Measurements from ENCODE around the gene CR1.
A peak's percentile ranks its signal among the peaks of the same experiment; 100 is the strongest.
"Not testable (repeated sequence)": the region's sequence is repeated elsewhere in the genome, so short reads cannot be mapped to it uniquely, and the experiment has no call there.

CR1 gene

DNA sequence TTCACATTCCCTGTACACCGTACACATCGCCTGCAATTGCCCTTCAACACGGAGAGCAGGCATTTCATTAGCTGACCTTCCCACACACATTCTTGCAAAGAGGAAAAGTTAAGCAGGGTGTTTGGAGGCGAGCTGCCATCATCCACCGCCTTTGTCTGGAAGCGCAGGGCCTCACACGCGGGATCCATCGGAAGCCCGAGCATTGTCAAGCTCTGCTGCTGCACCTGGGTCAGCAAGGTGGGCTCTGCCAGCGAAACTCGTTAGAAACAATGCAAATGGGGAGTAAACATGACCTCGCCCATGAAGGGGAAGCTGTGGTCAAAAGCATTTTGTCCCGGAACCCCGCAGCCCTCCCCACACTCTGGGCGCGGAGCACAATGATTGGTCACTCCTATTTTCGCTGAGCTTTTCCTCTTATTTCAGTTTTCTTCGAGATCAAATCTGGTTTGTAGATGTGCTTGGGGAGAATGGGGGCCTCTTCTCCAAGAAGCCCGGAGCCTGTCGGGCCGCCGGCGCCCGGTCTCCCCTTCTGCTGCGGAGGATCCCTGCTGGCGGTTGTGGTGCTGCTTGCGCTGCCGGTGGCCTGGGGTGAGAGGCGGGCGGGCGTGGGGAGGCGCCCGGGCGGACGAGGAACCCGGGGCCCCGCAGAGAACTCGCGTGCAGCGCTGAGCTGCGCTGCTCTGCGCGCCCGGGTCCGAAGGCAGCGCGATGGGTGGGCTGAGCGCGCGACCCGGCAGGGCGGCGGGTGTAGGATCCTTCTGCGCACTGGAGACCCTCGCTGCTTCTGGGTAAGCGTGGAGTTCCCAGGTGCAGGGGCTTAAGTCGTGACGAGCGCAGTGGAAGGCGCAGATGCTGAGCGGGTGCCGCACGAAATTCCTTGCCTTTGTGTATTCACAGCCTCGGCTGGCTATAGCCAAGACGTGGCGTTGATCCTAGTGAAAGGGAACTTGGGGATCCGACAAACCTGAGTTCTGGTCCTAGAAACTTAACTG is at the start of gene CR1:
TSS of gene CR1 (plus strand) at position 357 of the 992 bp plus-strand sequence. CDS start at position 468, 111 bp downstream.
- DNase-seq = peak in 3 of 58 donors; percentile 4 to 14 (median 7)

DNA sequence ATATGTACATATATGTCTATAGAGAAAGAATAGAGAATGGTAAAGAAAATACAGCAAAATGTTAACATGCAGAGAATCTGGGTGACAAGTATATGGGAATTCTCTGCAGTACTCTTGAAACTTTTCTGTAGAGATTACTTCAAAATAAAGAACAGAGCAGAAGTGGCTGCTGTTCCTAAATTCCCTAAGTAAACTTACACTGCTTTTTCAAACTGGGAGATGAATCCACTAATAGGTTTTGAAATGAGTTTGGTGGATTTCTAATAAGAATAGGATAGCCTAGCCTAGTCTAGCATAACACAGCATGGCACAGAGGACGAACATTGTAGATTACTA is 42.3 kb upstream of the CR1 start:
- no peak for DNase-seq

DNA sequence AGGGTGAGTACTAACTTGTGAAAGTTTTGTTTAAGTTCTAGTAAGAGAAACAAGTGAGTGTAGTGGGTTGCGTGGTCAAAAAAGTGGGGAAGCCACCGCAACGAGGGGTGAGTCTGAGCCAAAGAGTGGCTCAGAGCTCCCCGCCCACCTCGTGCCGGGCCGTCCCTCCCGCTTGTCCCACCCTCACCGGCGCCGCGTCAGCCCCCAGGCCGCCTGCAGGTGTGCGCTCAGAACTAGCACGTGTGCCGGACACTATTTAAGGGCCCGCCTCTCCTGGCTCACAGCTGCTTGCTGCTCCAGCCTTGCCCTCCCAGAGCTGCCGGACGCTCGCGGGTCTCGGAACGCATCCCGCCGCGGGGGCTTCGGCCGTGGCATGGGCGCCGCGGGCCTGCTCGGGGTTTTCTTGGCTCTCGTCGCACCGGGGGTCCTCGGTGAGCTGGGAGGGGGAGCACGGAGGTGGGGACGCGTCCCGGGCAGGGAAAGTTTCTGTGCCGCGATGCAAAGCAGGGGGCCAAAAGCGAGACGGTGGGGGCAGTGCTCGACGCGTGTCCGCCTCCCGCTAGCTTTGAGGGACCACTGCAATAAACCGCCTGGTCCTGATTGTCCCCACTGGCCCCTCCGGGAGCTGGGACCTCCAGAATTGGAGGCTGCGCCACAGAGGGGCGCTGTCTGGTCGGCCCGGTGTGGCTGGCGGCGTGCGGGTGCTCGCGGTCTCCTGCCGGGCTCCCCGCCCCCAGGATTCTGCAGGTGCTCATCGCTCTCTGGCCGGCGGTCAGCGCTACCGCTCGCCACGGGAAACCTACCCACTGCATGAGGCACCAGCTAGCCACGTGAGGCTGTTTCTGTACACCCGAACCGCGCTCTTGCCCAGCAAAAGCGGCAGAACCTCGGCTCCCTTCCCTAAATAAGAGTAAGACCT is 41.7 kb upstream of the CR1 start, which contains the start of gene CR2:
TSS of gene CR2 (plus strand) at position 283 of the 919 bp plus-strand sequence. CDS start at position 374, 91 bp downstream.
- DNase-seq = peak in 15 of 58 donors; percentile 1 to 36 (median 7)

DNA sequence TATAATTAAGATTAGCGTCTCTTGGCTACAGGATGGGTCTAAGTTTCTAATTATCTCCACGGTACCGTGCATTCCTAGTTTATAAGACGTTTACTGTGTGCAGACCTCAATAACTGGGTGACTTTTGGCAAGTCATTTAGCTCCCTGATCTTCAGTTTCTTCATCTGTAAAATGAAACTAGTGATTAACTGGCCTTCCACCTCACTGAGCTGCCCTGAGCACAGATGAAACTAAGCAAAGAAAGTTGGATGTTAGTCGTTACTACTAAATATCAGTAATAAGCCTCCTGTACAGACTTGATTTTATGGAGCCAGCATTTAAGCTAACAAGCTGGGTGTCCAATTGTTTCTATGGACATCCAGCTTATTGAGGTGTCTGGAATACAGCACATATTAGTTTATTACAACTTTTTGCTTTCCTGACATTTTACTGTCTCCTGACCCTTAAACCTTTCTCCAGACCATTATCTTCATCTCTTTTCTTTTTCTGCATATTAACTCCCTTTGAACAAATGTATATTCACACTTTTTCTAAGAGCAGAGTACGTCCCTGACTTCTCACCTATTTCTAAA is 40.7 kb upstream of the CR1 start:
- no peak for DNase-seq

DNA sequence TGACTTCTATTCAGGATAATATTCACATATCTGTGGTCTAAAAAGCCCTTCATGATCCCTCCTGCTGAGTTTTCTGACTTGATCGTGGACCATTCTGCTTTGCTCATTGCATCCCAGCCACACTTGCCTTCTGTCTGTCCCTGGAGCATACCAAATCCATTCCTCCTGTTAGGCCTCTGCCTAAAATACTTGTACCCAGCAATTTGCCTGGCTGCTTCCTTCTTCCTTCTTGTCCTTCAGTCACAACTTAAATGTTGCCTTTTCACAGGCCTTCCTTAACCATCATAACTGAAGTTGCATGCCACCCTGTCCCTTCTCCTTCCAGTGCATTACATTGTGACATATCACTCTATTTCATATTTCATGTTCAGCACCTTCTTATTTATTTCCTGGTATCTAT is 37.5 kb upstream of the CR1 start:
- DNase-seq = no peak

DNA sequence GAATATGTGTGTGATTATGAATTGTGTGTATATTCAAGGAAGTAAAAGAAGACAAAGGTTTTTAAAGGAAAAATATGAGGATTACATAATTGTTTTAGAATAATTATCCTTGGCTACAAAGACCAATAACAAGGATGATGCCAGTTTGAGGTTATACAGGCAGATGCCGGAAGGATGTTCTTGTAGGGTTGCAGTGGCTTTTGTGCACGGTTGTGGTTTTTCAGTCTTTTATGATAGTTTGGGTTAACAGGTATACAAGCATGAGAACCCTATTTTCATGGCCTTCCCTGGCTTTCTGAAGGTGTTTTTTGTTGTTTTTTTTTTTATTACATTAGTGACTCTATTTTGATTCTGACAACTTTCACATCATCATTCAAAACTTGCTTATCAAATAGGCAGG is 36.9 kb upstream of the CR1 start:
- no peak for DNase-seq

DNA sequence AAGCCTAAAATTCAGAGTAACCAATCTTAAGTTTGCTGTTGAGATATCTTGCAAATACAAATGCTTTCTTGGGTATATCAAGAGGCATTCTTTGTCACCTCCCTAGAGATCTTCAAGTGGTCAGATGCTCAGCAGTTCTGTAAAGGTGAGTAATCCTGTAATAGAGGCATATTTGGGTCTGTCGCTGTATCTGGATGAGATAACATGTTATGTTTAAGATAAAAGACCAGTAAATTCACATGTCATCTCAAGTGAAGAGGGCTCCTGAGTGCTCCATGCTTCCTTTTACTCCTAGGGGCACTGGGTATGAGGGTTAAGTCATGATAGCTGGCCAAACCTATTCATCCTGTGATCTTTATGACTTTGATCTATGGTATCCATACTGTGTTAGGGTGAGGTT is 34.3 kb upstream of the CR1 start:
- no peak for DNase-seq

DNA sequence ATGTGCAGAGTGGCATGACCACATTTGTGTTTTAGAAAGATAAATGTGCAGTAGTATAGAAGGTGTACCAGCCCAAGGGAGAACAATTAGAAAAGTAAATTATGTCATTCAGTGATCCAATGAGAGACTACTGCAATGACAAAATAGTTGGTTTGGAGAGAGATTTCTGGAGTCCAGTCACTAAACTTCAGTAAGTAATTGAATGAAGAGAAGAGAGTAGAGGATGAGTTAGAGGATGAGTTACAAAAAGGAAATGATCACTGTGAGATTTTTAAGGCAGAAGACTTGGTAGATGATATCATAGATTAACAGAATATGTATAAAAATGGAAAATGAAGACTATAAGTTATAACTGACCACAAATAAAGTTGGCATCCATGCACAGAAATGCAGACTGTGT is 33.4 kb upstream of the CR1 start:
- no peak for DNase-seq

DNA sequence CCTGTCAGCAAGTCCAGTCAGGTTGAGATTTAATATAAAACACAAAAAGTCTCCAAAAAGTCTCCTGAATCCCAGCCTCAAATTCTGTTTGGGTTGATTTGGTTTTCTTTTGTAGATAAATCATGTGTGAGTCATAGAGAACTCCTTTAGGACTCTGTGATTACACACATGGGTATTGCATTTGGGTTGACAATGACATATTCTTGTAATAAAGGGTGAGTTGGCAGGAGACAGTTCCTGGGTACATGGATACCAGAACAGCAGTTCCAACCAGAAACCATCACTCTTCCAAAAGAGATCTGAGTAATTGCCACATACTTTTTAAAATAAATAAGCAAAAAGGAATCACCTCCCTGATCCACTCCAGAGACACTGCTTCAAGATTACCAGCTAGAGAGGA is 32.9 kb upstream of the CR1 start:
- no peak for DNase-seq

DNA sequence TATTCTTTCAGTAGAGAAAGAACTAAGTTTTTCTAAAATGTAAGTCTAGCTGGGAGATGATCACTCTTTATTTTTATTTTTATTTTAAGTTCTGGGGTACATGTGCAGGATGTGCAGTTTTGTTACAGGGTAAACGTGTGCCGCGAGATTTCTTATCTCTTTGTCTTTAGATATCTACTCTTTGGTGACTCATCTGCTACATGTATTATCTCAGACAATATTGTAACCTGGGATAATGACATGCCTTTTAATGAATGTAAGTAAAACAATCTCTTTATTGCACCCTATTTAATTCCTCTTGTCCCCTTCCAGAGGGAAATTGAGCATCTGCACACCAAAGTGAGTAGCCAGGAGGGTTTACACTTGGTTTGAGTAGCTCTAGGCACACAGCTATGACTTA is 32.4 kb upstream of the CR1 start:
- DNase-seq = no peak

DNA sequence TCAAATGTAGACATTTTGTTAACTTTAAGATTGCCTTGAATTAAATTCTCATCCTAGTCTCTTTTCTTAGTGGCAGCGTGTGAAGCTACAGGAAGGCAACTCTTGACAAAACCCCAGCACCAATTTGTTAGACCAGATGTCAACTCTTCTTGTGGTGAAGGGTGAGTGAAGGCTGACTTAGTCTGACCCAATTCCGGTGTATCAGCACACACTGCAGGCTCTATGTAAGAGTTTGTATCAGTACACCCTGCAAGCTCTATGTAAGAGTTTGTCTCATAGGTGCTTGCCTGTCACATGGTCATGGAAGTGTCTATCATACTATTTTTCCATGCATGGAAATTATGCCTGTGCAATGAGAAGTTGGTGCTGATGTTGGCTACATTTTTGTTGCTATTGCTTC is 25.0 kb upstream of the CR1 start:
- no peak for DNase-seq

DNA sequence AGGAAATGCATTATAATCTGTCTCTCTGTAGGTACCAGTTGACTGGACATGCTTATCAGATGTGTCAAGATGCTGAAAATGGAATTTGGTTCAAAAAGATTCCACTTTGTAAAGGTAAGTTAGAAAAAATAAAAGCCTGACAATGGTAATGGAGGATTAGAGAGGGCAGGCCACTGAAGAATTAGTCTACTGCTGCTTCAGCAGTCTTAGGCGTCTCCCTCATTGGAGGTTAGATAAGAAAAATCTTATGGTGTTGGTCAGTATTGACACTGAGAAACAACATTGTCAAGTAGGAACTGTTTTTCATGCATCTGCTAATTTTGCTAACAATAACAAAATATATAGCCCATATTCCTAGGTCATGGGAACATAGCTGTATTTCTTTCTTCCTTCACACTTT is 21.7 kb upstream of the CR1 start:
- no peak for DNase-seq

DNA sequence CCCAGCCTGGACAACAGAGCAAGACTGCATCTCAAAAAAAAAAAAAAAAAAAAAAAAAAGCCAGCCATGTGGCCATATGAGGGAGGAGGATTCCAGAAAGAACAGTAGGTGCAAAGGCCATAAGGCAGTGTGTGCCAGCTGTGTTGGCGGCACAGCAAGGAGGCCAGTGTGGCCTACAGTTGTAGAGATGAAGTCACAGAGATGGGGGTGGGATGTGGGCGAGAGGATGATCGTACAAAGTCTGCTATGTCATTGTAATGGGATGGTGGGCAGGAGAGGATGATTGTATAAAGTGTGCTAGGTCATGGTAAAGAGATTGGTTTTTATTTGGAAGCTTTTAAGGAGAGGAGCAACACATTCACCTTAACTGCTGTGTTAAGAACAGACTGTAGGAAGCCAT is 9.8 kb upstream of the CR1 start:
- no peak for DNase-seq

DNA sequence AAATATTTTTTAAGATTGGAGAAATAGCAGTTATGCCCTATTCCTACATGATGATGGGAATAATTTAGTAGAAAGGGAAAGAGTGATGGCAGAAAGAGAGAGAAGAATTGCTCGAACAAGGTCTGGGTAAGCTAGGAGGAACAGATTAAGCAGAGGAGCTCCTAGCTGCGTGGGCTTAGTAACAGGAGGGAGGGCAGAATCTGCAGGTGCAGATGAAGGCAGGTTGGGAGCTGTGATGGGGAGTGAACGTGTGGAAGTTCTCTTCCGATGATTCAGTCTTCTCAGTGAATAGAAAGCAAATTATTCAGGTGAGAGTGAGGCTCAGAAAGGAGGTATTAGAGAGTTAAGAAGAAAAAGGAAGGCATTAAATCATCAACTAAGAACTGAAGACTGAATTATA is 8.3 kb upstream of the CR1 start:
- DNase-seq = peak in 1 of 58 donors; percentile 14

DNA sequence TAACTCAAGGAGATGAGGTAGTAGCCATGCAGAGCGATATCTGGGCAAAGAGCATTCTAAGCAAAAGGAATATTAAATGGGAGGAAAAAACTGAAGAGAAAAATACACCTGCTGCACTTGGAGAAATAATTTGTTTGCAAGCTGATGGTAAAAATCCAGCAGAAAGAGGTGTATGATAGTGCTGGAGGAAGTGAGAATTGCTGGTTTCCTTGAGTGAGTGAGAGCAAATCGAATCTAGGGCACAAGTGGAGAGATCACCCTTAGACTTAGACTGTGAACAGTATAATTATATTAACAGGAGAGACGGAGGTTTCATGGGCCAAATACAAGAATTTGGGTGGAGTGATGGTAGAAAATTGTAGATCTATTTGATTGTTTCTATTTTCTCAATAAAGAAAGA is 2.7 kb upstream of the CR1 start:
- DNase-seq = no peak

DNA sequence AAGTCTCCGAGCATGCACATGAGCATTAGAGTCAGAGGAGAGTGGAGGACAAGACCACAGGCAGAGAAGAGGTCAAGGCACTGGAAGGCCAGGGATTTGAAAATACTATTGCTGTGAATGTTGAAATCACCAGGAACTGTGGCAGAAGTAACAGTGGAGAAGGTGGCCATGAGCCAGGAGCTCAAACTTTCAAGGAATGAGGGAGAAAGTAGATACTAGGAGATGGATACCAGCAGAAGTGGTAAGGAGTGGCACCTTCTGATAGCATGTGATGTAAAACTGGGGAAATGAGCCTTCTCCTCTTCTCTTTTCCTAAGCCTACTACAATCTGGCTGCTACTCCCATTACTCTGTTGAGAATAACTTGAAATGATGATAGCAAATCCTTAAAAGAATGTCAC is 1.8 kb upstream of the CR1 start:
- no peak for DNase-seq

DNA sequence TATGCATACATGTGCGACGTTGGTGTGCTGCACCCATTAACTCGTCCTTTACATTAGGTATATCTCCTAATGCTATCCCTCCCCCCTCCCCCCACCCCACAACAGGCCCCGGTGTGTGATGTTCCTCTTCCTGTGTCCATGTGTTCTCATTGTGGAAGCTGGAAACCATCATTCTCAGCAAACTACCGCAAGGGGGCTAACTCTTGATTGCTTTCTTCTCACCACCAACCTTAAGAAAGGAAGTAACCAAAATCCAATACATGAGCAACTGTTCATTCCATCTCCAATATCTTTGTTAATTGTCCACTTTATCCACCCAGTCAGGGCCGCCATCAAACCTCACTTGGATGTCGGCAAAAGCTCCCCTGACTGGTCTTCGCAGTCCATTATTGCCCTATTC is 676 bp upstream of the CR1 start:
- not testable (repeated sequence) for DNase-seq

DNA sequence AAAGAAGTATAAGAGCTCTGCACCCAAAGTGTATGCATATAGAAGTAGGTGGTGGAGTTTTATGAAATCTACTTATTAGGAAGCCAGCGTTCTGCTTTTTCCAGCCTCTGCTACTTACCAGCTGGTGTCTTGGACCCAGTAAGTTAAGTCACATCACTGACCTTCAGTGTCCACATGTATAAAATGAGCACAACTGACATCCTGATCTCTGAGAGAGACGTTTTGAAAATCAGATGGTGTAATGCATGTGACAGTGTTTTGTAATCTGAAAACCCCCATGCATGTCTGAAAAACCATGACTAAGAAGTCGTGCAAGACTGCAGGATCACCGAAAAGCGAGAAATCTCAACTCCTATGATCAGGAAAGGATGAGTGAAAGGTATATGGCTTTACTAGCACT is 2.0 kb downstream of the CR1 start:
- no peak for DNase-seq

DNA sequence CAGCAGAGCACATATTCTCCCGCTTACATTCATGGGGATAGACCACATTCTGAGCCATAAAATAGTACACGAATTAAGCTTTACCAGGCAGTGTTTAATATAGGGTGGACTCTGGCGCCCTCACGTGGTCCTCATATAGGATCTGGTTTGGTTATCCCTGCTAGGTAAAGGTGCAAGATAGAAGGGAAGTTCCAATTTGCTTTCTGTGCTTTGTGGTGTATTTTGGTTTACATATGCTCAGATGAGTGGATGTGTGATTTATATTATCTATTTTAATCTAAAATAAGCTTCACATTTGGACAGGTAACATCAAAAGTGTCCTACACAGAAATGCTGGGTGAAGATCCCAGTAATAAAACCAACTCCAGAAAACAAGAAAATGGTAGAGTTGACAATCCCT is 3.6 kb downstream of the CR1 start:
- peak in 51 of 58 donors; percentile 3 to 79 (median 38) for DNase-seq

DNA sequence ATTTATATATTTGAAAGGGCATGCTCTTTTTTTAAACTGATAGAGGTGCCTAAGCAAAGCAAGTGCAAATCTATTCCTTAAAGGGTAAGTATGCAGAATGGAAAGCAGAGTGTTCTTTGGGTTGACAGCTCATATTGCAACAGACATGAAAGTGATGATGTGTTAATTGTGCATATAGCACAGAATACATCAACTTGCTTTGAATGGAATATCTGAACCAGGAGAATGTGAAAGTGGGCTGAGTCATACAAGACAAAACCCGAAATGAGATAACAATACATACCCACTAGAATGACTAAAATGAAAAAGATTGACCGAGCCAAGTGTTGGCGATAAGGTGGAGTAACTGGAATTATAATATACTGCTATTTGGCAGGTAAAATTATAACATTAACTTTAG is 4.3 kb downstream of the CR1 start:
- DNase-seq = no peak

DNA sequence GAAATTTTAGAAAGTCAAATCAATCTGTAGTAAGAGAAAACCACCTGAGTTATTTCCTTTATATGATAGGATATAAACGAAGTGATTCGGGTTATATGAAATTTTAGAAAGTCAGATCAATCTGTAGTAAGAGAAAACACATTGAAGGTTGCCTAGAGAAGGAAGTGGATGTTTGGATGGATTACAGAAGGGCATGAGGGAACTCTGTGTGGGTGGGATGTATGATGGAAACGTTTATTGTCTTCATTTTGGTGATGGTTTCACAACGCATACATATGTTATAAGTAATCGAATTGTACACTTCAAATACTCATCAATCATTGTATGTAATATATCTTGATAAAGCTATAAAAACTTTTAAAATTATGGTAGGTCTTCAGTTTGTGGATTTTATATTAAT is 5.1 kb downstream of the CR1 start:
- no peak for DNase-seq

DNA sequence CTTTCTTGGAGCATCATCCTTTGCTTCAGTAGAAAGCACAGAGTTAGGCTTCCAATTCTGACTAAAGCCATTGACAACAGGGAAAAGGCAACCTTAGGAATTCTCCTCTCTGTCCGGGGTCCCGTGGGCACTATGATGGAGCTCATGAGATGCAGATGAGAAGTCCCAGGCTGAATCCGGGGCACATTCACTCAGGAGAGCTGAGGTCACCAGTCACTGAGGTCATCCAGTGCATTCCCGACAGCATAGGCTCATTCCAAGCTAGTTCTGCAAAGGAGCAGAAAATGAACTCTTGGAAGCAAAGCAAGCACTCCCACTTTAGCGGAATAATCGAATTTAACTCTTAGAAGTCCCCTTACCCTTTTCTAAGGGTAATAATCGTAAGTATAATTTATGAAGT is 6.8 kb downstream of the CR1 start:
- no peak for DNase-seq

All from anterior cingulate cortex (tissue), 58 donors.